GM12864 (cell line): ENCODE measurements around the gene RNF130.

Source experiments
- DNase-seq: peaks from one replicate; pipeline ENCODE4 v3.0.0-alpha.2; 2011; ENCODE audit warnings: low read depth
- H3K4me3 ChIP-seq: 2 replicates; pipeline ENCODE4 v1.5.1; 2011; ENCODE audit warnings: mild to moderate bottlenecking, low read depth, low read length, control low read depth
- CTCF ChIP-seq: IDR thresholded peaks from 2 replicates; pipeline ENCODE4 v1.5.1; 2011; ENCODE audit warnings: low read depth, mild to moderate bottlenecking, moderate library complexity, low read length, control low read depth, inconsistent platforms; ENCODE audit errors: missing control alignments

The RNF130 gene

GRCh38 chr5:180078348-180078747, 6.8 kb upstream of the RNF130 start:
- DNase-seq = no peak
- no peak for TF ChIP-seq CTCF
- H3K4me3 ChIP-seq = no peak overlapping the region

- no peak overlapping the region for H3K4me3 ChIP-seq
- TF ChIP-seq CTCF = no peak
- no peak for DNase-seq
Measured at GRCh38 chr5:180077594-180078284, 6.2 kb upstream of the RNF130 start.

- no peak for TF ChIP-seq CTCF
- H3K4me3 ChIP-seq = no peak overlapping the region
- DNase-seq = no peak
Measured at GRCh38 chr5:180075703-180076102, 4.1 kb upstream of the RNF130 start.

- no peak for TF ChIP-seq CTCF
- no peak overlapping the region for H3K4me3 ChIP-seq
- DNase-seq = no peak
Measured at GRCh38 chr5:180074462-180074861, 2.9 kb upstream of the RNF130 start.

GRCh38 chr5:180072556-180072955, 997 bp upstream of the RNF130 start:
- DNase-seq = no peak
- no peak overlapping the region for H3K4me3 ChIP-seq
- TF ChIP-seq CTCF = no peak

- H3K4me3 ChIP-seq = no peak overlapping the region; the same call in 1 of the 2 replicates
- no peak for DNase-seq
- TF ChIP-seq CTCF = no peak
Measured at GRCh38 chr5:180072256-180072548, 643 bp upstream of the RNF130 start.

GRCh38 chr5:180070756-180071530, 616 bp downstream of the RNF130 start:
- no peak for DNase-seq
- no peak for TF ChIP-seq CTCF
- H3K4me3 ChIP-seq = no peak overlapping the region
